CD4-positive, alpha-beta T cell (primary cell): ENCODE measurements around the gene CADM2. TPM values are rescaled to one million over a fixed set of nuclear protein-coding genes. Genes with fewer than 3 reads are reported as not detected.

ENCODE experiments used
- ATAC-seq: fragments of 200-7000 bp; cut with Tn5 transposase; one replicate; pipeline ENCODE4 v1.10.0; 2022; ENCODE audit warnings: mild to moderate bottlenecking; ENCODE audit not compliant: poor library complexity
- CTCF ChIA-PET: fragments of 350-600 bp; sonication (Branson Sonifier 250); formaldehyde crosslinking; loops from one replicate; lab custom pipeline; 2021; ENCODE audit warnings: antibody characterized with exemption, inconsistent platforms; lab: Charles Lee
- POLR2A ChIA-PET: fragments of 350-600 bp; sonication (Branson Sonifier 250); formaldehyde crosslinking; loops from one replicate; lab custom pipeline; 2021; ENCODE audit warnings: antibody characterized with exemption, inconsistent platforms; lab: Charles Lee
- DNase-seq, 14 experiments: peaks; one replicate each; pipeline ENCODE4 v3.0.0-alpha.2; 2013 to 2020; ENCODE audit warnings: mixed read lengths in 2 of 14
- H3K27ac ChIP-seq, 2 donors: one replicate each; pipeline versions ENCODE4 v1.5.1 to v1.7.0; 2013; ENCODE audit warnings: low read length in 2 of 2, low read depth in 1 of 2, mild to moderate bottlenecking in 1 of 2
- H3K27me3 ChIP-seq, 2 experiments: 1 replicate in 1 of 2; 2 replicates in 1 of 2; pipeline versions ENCODE4 v1.6.1 to v1.7.0; 2013; ENCODE audit warnings: low read length in 2 of 2, control low read depth in 1 of 2, mild to moderate bottlenecking in 1 of 2, moderate library complexity in 1 of 2; ENCODE audit not compliant: insufficient read depth in 2 of 2, control insufficient read depth in 1 of 2
- H3K36me3 ChIP-seq: one replicate; pipeline ENCODE4 v1.6.1; 2013; ENCODE audit warnings: low read length, control low read depth; ENCODE audit not compliant: insufficient read depth
- H3K4me1 ChIP-seq: one replicate; pipeline ENCODE4 v1.6.1; 2013; ENCODE audit warnings: low read length, control low read depth; ENCODE audit not compliant: insufficient read depth
- H3K4me3 ChIP-seq: one replicate; pipeline ENCODE4 v1.5.1; 2013; ENCODE audit warnings: mild to moderate bottlenecking, low read length, moderate library complexity
- H3K9me3 ChIP-seq, 2 experiments: 1 replicate in 1 of 2; 2 replicates in 1 of 2; pipeline versions ENCODE4 v1.6.1 to v1.7.0; 2013; ENCODE audit warnings: low read length in 2 of 2, mild to moderate bottlenecking in 2 of 2, control low read depth in 1 of 2, moderate library complexity in 1 of 2; ENCODE audit not compliant: control insufficient read depth in 1 of 2, insufficient read depth in 1 of 2
- H3K27ac Mint-ChIP-seq: one replicate; pipeline ENCODE4 v1.8.0; 2020; ENCODE audit warnings: mixed read lengths
- H3K27me3 Mint-ChIP-seq: one replicate; pipeline ENCODE4 v1.8.0; 2021; ENCODE audit warnings: mixed read lengths
- H3K36me3 Mint-ChIP-seq: one replicate; pipeline ENCODE4 v1.8.0; 2021; ENCODE audit warnings: low read depth, mixed read lengths
- H3K4me1 Mint-ChIP-seq: one replicate; pipeline ENCODE4 v1.8.0; 2021; ENCODE audit warnings: low read depth, mixed read lengths
- H3K4me3 Mint-ChIP-seq: one replicate; pipeline ENCODE4 v1.8.0; 2020; ENCODE audit warnings: mild to moderate bottlenecking, mixed read lengths
- H3K9me3 Mint-ChIP-seq: one replicate; pipeline ENCODE4 v1.8.0; 2020; ENCODE audit warnings: mixed read lengths
- intact Hi-C, 2 experiments: fragments of 100-400 bp; cut with DNase I in 1 of 2; cut with micrococcal nuclease in 1 of 2; formaldehyde crosslinking; loops; one replicate each; pipeline versions ENCODE4 v1.15.1 to v1.9.0; 2023 to 2025; cut with DNase I, micrococcal nuclease
- total RNA-seq, 174 experiments: library from RNA in 2 of 174; stranded (reverse) in 2 of 174; gene quantifications; one replicate each; pipeline ENCODE4 v1.2.3 and lab custom pipeline; 2021 to 2026
- TF ChIP-seq, protein P1 (sequence below): fragments of 200-600 bp; IDR thresholded peaks from one replicate; pipeline ENCODE4 v1.8.0; 2022; ENCODE audit warnings: antibody characterized with exemption, mild to moderate bottlenecking

The CADM2 gene
- total RNA-seq, 2 experiments from 2014 or later: 0.03 to 0.11 TPM

DNA sequence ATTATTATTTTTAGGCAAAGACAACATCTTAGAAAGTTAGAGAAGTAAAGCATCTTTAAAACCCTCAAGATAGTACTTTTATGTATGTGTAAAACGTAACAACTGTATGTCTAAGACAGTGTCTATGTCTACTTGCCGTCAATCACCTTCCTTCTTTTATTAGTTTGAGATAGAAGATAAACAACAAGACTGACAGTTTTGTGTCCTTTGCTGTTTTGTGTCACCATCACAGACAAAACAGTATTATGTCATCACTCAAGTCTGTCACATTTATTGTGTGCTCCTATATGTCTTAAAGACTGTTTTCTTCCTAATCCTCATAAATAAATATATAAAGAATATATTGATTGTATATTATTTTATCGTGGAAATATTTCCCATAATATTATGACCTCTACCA is 908.3 kb downstream of the CADM2 start:
- Histone ChIP-seq H3K27me3 (no peaks in the 10 kb centered on the region), H3K36me3 (no peaks in the 10 kb centered on the region), H3K4me1 (no peaks in the 10 kb centered on the region), H3K9me3 (peaks cover 0 to 5% of the 10 kb centered on the region in 2 experiments), H3K4me3 (no peak overlapping the region), H3K27ac (no peak overlapping the region)
- Mint-ChIP-seq H3K27ac (no peak overlapping the region), H3K36me3 (no peaks in the 10 kb centered on the region), H3K4me1 (no peaks in the 10 kb centered on the region), H3K27me3 (no peaks in the 10 kb centered on the region), H3K9me3 (peaks cover 4% of the 10 kb centered on the region), H3K4me3 (no peak overlapping the region)
- no peak for ATAC-seq
- intact Hi-C loops: no loop called here
- ChIA-PET POLR2A (no interaction called here), CTCF (no interaction called here)
- TF ChIP-seq, protein P1, sequence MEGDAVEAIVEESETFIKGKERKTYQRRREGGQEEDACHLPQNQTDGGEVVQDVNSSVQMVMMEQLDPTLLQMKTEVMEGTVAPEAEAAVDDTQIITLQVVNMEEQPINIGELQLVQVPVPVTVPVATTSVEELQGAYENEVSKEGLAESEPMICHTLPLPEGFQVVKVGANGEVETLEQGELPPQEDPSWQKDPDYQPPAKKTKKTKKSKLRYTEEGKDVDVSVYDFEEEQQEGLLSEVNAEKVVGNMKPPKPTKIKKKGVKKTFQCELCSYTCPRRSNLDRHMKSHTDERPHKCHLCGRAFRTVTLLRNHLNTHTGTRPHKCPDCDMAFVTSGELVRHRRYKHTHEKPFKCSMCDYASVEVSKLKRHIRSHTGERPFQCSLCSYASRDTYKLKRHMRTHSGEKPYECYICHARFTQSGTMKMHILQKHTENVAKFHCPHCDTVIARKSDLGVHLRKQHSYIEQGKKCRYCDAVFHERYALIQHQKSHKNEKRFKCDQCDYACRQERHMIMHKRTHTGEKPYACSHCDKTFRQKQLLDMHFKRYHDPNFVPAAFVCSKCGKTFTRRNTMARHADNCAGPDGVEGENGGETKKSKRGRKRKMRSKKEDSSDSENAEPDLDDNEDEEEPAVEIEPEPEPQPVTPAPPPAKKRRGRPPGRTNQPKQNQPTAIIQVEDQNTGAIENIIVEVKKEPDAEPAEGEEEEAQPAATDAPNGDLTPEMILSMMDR: no peak
- no peak for DNase-seq

DNA sequence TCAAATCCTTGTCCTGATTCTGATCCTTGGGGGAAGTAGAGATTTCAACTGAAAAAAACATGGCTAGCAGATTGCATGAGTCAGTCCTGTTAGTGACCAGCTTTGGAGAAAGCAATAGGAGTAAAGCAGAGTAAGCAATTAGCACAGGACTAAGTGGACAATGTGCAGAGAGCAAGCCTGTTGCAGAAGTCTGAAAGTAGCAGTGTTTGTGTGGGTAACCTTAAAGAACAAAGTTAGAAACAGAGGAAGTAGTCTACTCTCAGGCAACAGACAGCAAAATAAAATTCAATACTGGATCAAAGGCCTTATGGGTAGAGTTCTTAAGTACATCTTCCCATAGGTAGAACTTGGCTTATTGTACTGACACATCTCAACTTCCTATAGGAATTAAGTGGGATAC is 916.8 kb downstream of the CADM2 start:
- ChIA-PET CTCF (no interaction called here), POLR2A (no interaction called here)
- Histone ChIP-seq H3K4me3 (no peak overlapping the region), H3K4me1 (no peaks in the 10 kb centered on the region), H3K36me3 (no peaks in the 10 kb centered on the region), H3K27ac (no peak overlapping the region), H3K27me3 (no peaks in the 10 kb centered on the region), H3K9me3 (peaks cover 0 to 3% of the 10 kb centered on the region in 2 experiments)
- Mint-ChIP-seq H3K27ac (no peak overlapping the region), H3K36me3 (no peaks in the 10 kb centered on the region), H3K27me3 (no peaks in the 10 kb centered on the region), H3K4me3 (no peak overlapping the region), H3K4me1 (no peaks in the 10 kb centered on the region), H3K9me3 (peaks cover 2% of the 10 kb centered on the region)
- DNase-seq: no peak
- no peak for ATAC-seq
- TF ChIP-seq, protein P1: no peak
- intact Hi-C loops: no loop called here

DNA sequence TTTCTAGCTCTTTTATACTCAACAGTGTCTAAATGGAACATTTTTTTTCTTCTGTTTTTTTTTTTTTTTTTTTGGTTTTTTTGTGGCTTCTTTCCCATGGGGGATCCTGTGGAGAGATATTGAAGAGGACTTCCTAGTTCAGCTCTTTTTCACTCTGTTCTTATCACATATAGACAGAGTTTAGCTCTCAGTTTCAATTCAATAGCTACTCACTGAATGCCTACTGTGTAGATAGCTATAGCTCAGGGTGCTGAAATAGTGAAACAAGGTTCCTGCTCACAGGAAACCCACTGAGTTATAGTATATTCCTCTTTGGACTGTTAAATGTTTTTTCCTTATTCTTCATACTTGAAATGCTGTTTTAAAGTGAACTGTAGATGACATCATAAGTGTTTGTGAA is 918.8 kb downstream of the CADM2 start:
- ATAC-seq: no peak
- CTCF ChIA-PET: no interaction called here
- H3K4me3 ChIP-seq: no peak overlapping the region
- intact Hi-C loops: no loop called here
- no peak overlapping the region for H3K4me3 Mint-ChIP-seq
- no peak overlapping the region for H3K27ac Mint-ChIP-seq
- H3K27ac ChIP-seq: no peak overlapping the region
- POLR2A ChIA-PET: no interaction called here
- no peaks in the 10 kb centered on the region for H3K36me3 ChIP-seq
- TF ChIP-seq, protein P1: no peak
- DNase-seq: no peak
- peaks cover 0 to 3% of the 10 kb centered on the region in 2 experiments for H3K9me3 ChIP-seq
- no peaks in the 10 kb centered on the region for H3K4me1 ChIP-seq
- H3K27me3 Mint-ChIP-seq: no peaks in the 10 kb centered on the region
- H3K9me3 Mint-ChIP-seq: peaks cover 5% of the 10 kb centered on the region
- no peaks in the 10 kb centered on the region for H3K36me3 Mint-ChIP-seq
- H3K27me3 ChIP-seq: no peaks in the 10 kb centered on the region
- no peaks in the 10 kb centered on the region for H3K4me1 Mint-ChIP-seq
